Cerebellar nuclear complex (tissue), 1 donor: ENCODE data around the gene MAPRE3.

ENCODE experiments used
- DNase-seq, 2 experiments: peaks; one replicate each; lab custom pipeline; 2025; lab: John Stamatoyannopoulos, UW

MAPRE3 gene

DNA sequence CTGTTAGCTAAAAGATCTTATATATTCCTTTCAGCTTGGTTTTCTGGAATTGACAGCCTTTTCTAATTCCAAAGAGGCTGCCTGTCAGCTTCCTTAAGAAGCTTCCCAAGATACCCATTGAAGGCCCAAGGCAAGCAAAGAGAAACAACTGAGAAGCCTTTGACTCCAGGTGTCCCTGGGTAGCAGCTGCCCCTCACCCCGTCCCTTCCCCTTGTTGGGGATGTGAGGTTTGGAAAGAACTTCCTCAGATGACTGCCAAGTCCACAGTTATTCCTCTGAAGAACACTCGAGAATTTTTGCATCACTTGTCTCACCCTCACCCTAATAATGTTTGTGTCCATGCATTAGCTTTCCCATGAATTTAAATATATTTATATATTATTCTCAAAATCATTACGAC lies 13.3 kb downstream of the MAPRE3 start:
- DNase-seq: no peak

DNA sequence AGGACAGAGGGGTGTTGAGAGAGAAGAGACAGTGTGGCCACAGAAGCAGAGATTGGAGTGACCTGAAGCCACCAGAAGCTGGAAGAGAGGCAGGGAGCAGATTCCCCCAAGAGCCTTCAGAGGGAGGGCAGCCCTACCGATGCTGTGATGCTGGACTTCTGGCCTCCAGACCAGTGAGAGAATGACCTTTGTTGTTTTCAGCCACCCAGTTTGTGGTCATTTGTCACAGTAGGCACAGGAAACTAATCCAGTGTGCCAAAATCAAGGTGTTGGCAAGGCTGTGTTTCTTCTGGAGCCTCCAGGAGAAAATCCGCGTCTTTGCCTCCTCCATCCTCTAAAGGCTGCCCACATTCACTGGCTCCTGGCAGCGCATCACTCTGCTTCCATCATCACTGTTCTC lies 15.4 kb downstream of the MAPRE3 start:
- DNase-seq: no peak

DNA sequence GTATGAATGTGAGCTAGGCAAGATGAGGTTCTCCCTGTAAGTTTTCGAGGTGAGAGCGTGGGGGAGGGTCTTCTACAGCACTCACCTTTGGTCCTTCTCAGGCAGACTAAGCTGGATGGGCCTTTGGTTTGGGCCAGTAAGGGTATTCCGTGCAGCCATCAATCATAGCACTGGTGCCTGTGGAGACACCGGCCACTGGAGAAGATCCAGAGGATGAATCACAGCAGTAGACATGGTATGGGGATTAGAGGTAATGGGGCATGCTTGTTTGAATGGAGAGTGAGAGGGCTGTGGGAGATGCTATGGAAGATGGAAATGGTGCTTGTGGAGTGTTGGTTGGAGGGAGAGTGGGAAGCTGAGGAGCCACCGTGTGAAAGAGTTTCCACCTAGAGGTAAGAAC lies 16.1 kb downstream of the MAPRE3 start:
- no peak for DNase-seq

DNA sequence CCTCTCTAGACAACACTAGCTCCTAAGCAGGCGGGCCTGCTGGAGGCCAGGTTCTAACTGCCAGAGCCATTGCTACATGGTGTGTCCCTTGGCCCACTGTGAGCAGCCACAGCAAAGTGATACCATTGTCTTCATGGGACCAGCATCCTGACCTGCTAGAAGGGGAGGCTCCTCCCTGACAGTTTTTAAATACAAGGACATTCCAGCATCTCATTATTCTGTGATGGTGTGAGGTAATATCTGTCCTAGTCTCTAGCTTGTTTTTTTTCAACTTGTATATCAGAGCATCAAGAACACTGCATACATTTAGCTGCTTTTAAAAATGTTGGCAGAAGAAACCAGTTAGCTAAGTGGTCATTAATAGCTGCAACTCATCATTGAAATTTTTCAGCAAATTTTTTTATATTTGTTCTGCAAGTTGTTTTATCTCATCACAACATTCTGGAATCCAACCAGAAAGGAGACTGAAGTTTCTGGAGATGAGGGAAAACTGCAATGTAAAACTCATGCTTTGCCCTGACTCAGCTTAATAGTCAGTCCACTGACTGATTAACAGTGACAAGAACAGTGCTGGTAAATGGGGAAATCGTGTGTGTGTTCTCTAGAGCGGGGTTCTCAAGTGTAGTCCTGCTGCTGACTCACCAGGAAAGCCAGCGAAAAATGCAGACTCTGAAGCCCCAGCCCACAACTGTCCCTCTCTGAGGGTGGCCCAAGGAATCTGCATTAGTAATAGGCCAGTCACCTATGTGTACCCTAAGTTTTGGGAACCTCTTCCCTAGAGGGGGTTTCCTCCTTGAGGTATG lies 17.8 kb downstream of the MAPRE3 start:
- no peak for DNase-seq

DNA sequence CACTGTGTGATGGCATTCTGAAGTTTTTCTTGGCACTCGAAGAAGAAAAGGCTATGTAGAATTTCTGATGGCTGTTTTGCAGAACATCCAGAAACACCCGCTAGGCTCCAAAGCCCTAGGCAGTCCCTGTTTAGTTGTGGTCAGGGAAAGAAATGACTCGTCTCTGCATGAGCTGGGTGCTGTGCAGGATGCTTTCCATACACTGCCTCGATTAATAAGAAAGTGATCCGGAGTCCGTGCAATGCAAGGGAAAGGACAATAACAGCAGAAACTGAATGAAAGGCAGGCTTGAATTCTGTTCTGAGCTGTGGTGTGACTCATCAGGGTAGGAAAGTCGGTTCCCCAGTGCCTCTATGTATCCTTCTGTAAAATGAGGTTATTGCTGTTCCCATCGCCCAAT lies 18.7 kb downstream of the MAPRE3 start:
- DNase-seq: no peak

DNA sequence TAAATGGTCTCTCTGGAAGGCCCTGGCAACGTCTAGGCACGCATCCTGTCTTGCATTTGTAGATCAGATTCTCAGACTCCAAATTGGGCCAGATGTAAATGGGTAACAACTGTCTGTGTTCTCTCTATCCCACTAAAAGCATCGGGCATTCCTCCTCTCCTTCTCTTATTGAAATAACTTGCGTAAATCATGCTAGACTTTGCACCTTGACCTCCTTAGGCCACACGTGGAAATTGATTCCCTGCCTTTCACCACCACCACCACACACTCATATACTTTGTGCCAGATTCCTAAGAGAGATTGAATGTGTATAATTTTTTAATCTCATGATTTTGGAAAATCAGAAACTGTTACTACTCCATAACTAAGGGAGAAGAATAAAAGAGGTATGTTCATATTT lies 21.3 kb downstream of the MAPRE3 start:
- DNase-seq: no peak

DNA sequence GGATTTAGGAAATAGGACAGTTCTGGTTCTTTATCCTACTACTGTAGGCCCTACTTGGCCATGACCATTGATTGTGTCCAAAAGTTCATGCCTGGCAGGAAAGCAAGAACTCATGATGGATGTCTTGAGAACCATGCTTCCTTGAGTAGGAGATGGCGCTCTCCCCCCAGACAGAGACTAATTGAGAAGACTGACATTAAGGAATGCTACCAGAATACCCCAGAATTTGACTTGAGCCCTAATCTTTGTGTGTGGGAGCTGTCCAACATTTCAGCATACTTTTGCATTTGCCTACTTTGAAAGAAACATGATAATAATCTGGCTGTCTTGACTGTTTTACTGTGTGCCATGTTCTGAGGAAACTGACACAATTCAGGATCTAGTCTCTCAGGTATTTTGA lies 23.3 kb downstream of the MAPRE3 start:
- no peak for DNase-seq

DNA sequence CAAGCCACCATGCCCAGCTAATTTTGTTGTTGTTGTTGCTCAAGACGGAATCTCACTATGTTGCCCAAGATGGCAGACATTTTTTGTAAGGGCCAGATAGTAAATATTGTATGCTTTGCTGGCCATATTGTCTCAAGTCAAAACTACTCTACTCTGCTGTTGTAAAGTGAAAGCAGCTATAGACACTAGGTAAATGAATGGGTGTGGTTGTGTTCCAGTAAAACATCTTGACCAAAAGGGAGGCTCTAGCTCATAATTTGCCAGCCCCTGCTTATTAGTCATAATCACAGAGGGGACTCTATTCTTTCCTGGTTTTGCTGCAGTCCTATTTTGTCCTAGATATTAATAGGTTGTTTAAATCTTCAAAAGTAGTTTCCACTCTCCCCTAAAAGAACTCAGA lies 24.5 kb downstream of the MAPRE3 start:
- DNase-seq: no peak

DNA sequence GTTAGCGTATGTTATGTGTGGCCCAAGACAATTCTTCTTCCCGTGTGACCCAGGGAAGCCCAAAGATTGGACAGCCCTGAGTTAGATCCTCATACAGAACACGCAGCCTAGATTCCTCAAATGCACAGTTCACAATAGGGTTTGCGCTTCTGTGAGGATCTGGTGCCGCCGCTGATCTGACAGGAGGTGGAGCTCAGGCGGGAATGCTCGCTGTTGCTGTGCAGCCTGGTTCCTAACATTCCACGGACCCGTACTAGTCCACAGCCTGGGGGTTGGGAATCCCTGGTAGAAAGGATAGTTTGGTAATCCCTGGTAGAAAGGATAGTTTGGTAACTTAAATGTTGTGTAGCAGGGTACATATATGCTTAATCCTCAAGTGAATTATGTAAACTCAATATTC lies 27.0 kb downstream of the MAPRE3 start:
- no peak for DNase-seq

DNA sequence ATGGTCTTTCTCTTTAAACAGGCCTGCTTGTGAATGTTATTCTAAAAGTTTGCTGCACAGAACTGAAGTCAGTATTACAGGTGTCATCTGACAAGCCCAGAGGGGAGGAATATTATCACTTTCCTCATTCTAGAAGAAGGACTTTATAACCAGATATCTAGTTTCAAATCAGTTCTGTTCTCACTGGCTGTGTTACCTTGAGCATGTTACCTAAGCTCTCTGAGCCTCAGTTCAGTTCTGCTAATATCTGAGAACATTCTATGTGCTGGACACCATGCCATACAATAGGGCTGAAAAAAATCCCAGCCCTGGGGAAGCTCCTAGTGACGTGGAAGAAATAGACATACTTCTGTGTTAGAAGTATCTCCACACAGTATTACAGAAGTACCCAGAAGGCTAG lies 27.9 kb downstream of the MAPRE3 start:
- DNase-seq: no peak

DNA sequence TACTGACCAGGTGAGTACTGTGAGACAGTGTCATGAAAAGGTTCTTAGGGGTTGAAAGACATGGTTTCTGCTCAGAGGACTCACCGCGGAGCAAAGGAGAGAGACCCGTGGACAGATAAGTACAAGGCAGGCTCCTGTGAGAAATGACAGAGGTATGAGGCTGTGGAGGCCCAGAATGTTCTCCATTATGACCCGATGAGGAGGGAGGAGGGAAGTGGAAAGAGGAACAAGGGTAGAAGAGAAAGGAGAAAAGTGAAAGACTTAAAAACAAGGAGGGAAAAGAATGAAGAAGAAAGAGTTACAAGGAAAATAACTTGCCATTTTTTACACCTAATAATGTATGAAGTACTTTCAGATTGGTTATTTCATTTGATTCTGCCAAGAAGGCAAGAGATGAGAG lies 29.8 kb downstream of the MAPRE3 start:
- no peak for DNase-seq

DNA sequence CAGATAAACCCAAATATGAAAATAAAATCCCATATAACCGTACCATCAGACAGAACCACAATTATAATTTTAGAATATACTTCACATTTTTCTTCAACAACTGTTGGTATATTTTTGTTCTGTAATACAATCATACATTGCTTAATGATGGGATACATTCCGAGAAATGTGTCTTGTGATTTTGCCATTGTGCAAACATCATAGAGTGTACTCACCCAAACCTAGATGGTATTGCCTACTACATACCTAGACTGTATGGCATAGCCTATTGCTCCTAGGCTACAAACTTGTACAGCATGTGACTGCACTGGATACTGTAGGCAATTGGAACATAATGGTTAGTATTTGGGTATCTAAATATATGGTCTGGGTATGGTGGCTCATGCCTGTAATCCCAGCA lies 30.6 kb downstream of the MAPRE3 start:
- DNase-seq: no peak

DNA sequence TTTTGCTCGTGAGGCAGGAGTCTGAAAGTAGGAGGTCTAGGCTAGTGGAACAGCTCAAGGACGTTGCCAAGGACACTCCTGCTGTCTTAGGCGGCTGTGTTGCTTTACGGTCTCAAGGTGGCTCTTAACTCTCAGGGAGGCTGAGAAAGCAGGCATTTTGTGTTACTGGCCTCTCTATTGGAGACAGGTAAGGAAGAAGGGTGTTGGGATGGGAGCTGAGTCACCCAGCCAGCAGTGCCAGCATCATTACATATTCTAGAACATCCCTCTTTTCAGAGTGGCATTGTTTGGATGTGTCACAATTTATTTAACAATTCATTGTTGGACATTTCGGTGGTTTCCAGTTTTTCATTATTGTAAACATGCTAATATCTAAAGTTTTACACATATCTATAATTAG lies 31.5 kb downstream of the MAPRE3 start:
- DNase-seq: no peak

DNA sequence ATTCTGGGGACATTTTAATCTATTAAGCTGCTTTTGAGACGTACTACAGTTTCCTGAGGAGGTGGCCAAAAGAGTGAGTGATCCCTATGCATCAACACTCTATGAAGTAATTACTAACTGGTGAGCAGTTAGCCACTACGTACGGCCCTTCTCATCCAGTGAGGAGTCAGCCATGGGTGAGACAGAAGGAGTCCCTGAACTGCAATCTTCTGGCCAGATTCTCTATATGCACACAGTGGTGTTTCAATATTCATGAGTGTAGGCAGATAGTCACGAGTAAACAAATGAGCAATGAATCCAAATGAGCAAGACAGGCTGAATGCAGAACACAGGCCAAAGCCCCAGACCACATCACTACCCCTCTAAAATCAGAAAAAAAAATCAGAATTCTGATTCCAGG lies 32.6 kb downstream of the MAPRE3 start:
- DNase-seq: no peak

DNA sequence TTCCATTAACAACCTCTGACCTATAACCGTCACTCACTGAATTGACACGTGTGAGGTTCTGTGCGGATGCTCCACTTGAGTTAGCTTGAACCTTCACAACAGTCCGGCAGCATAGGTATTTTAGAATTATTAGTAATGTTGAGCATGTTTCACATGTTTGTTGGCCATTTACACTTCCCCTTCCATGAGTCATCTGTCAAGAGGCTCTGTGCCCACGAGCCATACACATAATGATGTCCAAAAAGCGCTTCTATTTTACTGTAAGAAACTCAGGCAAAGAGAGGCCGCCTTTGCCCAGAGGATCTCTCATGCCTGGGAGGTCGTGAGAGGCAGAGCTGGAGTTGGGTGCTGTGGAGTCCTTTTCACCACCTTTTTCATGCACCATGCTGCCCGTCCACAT lies 33.4 kb downstream of the MAPRE3 start:
- DNase-seq: no peak

DNA sequence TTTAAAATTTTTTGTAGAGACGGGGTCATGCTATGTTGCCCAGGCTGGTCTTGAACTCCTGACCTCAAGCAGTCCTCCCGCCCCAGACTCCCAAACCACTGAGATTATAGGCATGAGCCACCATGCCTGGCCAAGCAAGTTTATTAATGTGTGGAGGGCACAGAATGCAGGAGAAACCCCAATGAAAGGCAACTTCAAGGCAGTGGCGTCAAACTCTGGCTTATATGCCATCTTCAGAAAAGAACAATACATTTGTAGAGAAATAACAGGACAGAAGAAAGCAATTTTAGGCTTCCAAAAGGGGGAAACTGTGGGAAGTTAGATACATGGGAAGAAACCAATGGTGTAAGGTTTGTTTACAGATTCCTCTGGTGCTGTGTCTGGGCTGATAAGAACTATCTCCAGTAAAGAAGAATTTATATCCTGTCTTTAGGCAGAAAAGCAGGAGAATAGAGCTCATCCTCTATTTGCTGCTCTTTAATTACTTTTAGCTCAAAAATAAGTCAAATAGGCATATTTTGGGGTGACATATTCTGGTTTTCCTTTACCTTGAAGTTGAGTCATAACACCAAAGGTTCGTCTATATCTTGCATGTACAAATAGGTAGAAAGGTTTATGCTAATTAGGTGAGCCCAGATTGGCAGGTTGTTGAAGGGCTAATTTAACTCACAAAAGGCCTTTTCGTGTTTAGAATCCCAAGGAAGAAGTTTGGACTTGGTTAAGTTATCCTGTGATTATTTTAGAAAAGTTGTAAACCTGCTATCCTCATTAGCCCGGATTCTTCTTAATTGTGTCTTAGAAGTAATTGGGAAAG lies 36.4 kb downstream of the MAPRE3 start:
- DNase-seq: no peak

DNA sequence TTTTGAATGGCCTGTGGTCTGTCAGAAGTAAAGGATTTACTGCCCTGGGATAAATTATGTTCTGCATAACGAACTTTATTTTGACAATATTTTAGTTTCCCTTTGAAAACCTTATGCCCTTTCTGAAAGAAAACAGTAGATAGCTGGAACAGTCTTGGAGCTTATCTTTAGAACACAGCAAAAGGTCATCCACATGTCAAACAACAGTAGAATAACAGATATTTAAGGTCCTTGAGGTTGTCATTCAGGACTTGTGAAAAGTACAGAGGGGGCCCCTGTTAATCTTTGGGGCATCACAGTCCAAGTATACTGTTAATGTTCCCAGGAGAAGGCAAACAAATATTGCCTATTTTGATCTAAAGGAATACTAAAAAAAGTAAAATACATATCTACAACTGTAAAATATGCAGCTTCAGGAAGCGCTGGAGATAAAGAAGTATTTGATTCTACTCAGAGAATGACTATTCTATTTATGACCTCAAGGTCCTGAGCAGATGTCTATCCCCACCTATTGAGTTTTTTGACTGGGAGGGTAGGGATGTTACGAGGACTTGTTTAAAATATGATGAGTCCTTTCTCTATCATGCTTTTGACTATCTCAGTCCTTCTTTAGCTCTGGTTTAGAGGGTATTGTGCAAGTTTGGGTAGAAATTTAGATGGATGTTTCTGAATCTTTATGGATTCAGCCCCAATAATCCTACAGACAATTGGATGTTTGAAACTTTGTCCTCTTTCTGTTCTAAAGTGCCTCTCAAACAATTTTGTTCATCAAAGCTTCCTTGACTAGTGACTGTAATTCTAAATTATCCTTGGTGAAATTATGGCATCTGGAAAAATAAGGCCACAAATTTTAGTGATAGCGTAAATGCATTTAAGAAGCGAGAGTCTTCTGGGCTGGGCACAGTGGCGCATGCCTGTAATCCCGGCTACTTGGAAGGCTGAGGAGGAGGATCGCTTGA lies 37.3 kb downstream of the MAPRE3 start:
- no peak for DNase-seq

DNA sequence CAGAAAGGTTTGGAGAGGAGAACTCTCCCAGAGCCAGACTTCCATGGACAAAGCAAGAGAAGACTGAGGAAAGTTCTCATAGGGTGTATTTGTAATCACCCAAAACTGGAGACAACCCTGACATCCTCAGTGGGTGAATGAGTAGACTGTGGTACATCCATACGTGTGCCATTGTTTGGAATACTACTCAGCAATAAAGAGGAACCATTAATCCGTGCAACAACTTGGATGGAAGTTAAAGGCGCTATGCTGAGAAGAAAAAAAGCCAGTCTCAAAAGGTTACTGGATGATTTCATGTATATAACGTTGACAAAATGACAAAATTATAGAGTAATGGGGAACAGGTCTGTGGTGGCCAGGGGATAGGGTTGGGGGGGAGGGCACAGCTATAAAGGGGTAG lies 38.2 kb downstream of the MAPRE3 start:
- no peak for DNase-seq

DNA sequence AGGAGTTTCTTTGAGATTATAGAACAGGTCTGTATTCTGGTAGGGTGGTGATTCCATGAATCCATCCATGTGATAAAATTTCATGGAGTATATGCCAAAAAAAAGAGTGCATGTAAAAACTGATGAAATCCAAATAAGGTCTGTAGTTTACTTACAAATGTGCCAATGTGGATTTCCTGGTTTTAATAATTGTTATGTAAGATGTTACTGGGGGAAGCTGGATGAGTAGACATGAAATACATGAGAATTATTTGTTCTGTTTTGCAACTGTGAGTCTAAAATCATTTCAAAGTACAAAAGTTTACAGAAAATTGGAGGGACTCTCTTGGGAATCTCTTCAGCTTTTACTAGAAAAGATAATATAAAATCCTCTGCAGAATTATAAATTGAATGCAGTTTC lies 38.6 kb downstream of the MAPRE3 start:
- DNase-seq: no peak

DNA sequence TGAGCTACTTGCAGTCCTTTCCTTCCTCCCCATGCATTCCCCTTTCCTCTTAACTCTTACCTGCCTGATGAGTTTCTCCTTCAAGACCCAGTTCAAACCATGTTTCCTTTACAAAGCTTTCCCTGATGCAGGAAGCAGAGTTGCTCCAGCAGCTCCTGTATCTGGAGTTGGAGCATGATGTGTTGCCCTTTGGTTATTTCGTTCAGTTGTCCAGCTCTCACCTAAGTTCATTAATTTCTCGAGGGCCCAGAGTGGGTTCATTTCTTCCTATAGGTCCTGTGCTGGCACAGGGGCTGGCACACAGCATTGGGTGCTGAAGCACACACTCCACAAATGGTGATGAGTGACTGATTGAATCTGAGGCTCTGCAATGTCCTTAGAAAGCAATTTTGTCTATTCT lies 39.3 kb downstream of the MAPRE3 start:
- no peak for DNase-seq

DNA sequence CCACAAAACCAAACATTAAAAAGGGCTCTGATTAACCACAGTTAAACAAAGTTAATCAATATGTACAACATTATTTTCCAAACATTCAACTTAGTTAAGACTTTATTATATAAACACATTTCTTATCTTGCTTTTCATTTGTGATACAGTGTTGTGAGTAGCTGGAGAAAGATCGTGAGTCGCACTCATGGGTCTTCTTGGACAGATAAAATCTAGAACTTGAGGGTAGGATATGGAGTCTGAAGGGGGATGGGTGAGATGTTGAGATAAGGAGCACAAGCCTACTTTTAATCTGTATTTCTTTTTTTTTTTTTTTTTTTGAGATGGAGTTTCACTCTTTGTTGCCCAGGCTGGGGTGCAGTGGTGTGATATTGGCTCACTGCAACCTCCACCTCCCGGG lies 39.7 kb downstream of the MAPRE3 start:
- DNase-seq: no peak

DNA sequence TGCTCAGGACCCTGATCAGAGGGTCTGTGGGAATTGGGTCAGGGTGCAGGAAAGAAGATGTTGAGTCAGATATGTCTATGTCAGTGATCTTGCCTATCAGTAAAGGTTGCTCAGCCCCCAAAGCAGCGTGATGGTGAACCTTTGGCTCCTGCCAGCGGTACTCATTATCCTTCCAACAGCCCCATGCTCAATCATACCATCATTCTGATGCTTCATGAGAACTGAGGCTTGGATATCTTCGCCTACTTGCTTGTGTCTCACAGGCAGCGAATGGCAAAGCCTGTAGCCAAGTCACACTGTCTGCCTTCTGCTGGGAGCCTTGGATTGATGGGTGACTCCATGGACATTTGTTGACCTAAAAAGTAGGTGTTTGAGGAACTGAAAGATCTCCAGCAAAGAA lies 43.3 kb downstream of the MAPRE3 start:
- DNase-seq: no peak
